HCT116 (cell line): ENCODE data around the gene IL36RN. TPM values are rescaled to one million over a fixed set of nuclear protein-coding genes. Genes with fewer than 3 reads are reported as not detected.

ENCODE experiments used
- ATAC-seq: fragments of 200-7000 bp; cut with Tn5 transposase; 2 replicates; pipeline ENCODE4 v1.9.1; 2020; ENCODE audit warnings: mild to moderate bottlenecking, moderate library complexity
- BruUV-seq: library from RNA; stranded (reverse); fragments of 400-500 nt; replicated peaks from 2 replicates; lab custom pipeline; 2021; lab: Mats Ljungman, UMichigan
- CTCF ChIA-PET: fragments of 300-600 bp; sonication (Branson Sonifier 250); formaldehyde crosslinking; loops from one replicate; lab custom pipeline; 2021; ENCODE audit warnings: antibody characterized with exemption; lab: Charles Lee
- POLR2A ChIA-PET: fragments of 300-600, 350-600 bp; sonication (Branson Sonifier 250); formaldehyde crosslinking; loops from one replicate; lab custom pipeline; 2021; ENCODE audit warnings: antibody characterized with exemption; lab: Charles Lee
- RAD21 ChIA-PET, 2 experiments: fragments of 300-600 bp; sonication (Branson Sonifier 250); formaldehyde crosslinking; loops; one replicate each; lab custom pipeline; 2023; ENCODE audit warnings: low total read pairs in 2 of 2; ENCODE audit not compliant: uncharacterized antibody in 2 of 2, unreplicated experiment in 2 of 2, low non-redundant PET in 1 of 2; lab: Charles Lee
- DNase-seq: peaks from one replicate; pipeline ENCODE4 v3.0.0-alpha.2; 2010; ENCODE audit warnings: low read depth, low spot score
- H2AFZ ChIP-seq: fragments of 200-600 bp; shearing (Covaris generic), sonication (generic); 2 replicates; pipeline ENCODE4 v1.6.1; 2017; ENCODE audit warnings: low read depth, mixed run types, mixed read lengths, antibody characterized with exemption, low read length; ENCODE audit not compliant: poor library complexity, severe bottlenecking
- H3K27ac ChIP-seq: 2 replicates; pipeline ENCODE4 v1.5.1; 2012; ENCODE audit warnings: low read depth, low read length
- H3K27me3 ChIP-seq: fragments of 200-600 bp; sonication (generic); 2 replicates; pipeline ENCODE4 v1.6.1; 2016; ENCODE audit warnings: mixed run types, low read length, mixed read lengths; ENCODE audit not compliant: insufficient read depth
- H3K36me3 ChIP-seq, 2 experiments: fragments of 200-500 bp in 1 of 2; fragments of 200-600 bp in 1 of 2; sonication (Bioruptor generic) in 1 of 2; sonication (generic) in 1 of 2; 2 replicates each; pipeline versions ENCODE4 v1.5.1 to v1.6.1; 2014 to 2016; ENCODE audit warnings: low read length in 2 of 2, inconsistent platforms in 1 of 2, mixed read lengths in 1 of 2, mixed run types in 1 of 2; ENCODE audit not compliant: insufficient read depth in 2 of 2, control insufficient read depth in 1 of 2
- H3K4me1 ChIP-seq, 2 experiments: fragments of 200-600 bp in 1 of 2; sonication (generic) in 1 of 2; 2 replicates each; pipeline versions ENCODE4 v1.5.1 to v1.6.1; 2012 to 2017; ENCODE audit warnings: low read length in 2 of 2, inconsistent platforms in 1 of 2, mild to moderate bottlenecking in 1 of 2, mixed read lengths in 1 of 2, mixed run types in 1 of 2, moderate library complexity in 1 of 2; ENCODE audit not compliant: insufficient read depth in 2 of 2, control insufficient read depth in 1 of 2
- H3K4me2 ChIP-seq: fragments of 200-600 bp; sonication (generic); 2 replicates; pipeline ENCODE4 v1.6.1; 2017; ENCODE audit warnings: mixed run types, low read length, mixed read lengths
- H3K4me3 ChIP-seq, 2 experiments: fragments of 200-600 bp in 1 of 2; sonication (generic) in 1 of 2; replicated peaks in 1 of 2; 2 replicates each; pipeline ENCODE4 v1.5.1; 2011 to 2016; ENCODE audit warnings: low read length in 2 of 2, control low read depth in 1 of 2, low read depth in 1 of 2, mild to moderate bottlenecking in 1 of 2, mixed read lengths in 1 of 2, mixed run types in 1 of 2
- H3K79me2 ChIP-seq: fragments of 200-600 bp; sonication (generic); 2 replicates; pipeline ENCODE4 v1.6.1; 2017; ENCODE audit warnings: mild to moderate bottlenecking, mixed run types, low read length, moderate library complexity, mixed read lengths; ENCODE audit not compliant: insufficient read depth
- H3K9ac ChIP-seq: fragments of 200-600 bp; sonication (generic); 2 replicates; pipeline ENCODE4 v1.6.1; 2016; ENCODE audit warnings: low read length, mixed read lengths
- H3K9me2 ChIP-seq: fragments of 200-600 bp; sonication (generic), shearing (Covaris generic); 2 replicates; pipeline ENCODE4 v1.6.1; 2017; ENCODE audit warnings: mixed run types, mild to moderate bottlenecking, moderate library complexity; ENCODE audit not compliant: insufficient read depth
- H3K9me3 ChIP-seq, 2 experiments: fragments of 200-500 bp in 1 of 2; fragments of 200-600 bp in 1 of 2; sonication (Bioruptor generic) in 1 of 2; sonication (generic) in 1 of 2; 2 replicates each; pipeline ENCODE4 v1.6.1; 2014 to 2017; ENCODE audit warnings: low read length in 2 of 2, mixed read lengths in 2 of 2, inconsistent platforms in 1 of 2, low read depth in 1 of 2, mild to moderate bottlenecking in 1 of 2, mixed run types in 1 of 2, moderate library complexity in 1 of 2; ENCODE audit not compliant: control insufficient read depth in 1 of 2, insufficient read depth in 1 of 2
- H4K20me1 ChIP-seq: fragments of 200-600 bp; sonication (generic), shearing (Covaris generic); 2 replicates; pipeline ENCODE4 v1.6.1; 2017; ENCODE audit warnings: mixed run types, mild to moderate bottlenecking, moderate library complexity; ENCODE audit not compliant: insufficient read depth
- CBX3 ChIP-seq: IDR thresholded peaks from 2 replicates; pipeline ENCODE4 v1.6.1; 2012; ENCODE audit warnings: low read depth
- EZH2 ChIP-seq: fragments of 200-600 bp; sonication (generic); IDR thresholded peaks from 2 replicates; pipeline ENCODE4 v1.6.1; 2017; ENCODE audit warnings: antibody characterized with exemption, mixed run types
- EZH2phosphoT487 ChIP-seq: fragments of 200-600 bp; IDR thresholded peaks from 2 replicates; pipeline ENCODE4 v1.6.1; 2018; ENCODE audit warnings: antibody characterized with exemption, borderline replicate concordance
- FOSL1 ChIP-seq: IDR thresholded peaks from 2 replicates; pipeline ENCODE4 v1.6.1; 2012; ENCODE audit warnings: low read depth
- JUND ChIP-seq: IDR thresholded peaks from 2 replicates; pipeline ENCODE4 v1.6.1; 2012
- POLR2AphosphoS5 ChIP-seq: IDR thresholded peaks from 2 replicates; pipeline ENCODE4 v1.6.1; 2011; ENCODE audit warnings: mild to moderate bottlenecking, low read depth, low read length, moderate library complexity
- SIN3A ChIP-seq: IDR thresholded peaks from 2 replicates; pipeline ENCODE4 v1.6.1; 2012; ENCODE audit warnings: low read depth
- SRF ChIP-seq: IDR thresholded peaks from 2 replicates; pipeline ENCODE4 v1.6.1; 2012; ENCODE audit warnings: low read depth
- TCF7L2 ChIP-seq: IDR thresholded peaks from 2 replicates; pipeline ENCODE4 v1.7.0; 2011; ENCODE audit warnings: borderline replicate concordance, inconsistent platforms; ENCODE audit not compliant: insufficient read depth, insufficient read length; ENCODE audit errors: extremely low read depth
- ZFX ChIP-seq: fragments of 450-650 bp; IDR thresholded peaks from 2 replicates; pipeline ENCODE4 v1.6.1; 2017
- intact Hi-C: fragments of 100-400 bp; cut with micrococcal nuclease; formaldehyde crosslinking; loops from 2 replicates; pipeline ENCODE4 v1.10.0; 2022
- total RNA-seq: library from RNA; stranded (reverse); gene quantifications from one replicate; pipeline ENCODE4 v1.2.1, GENCODE V29; 2021; ENCODE audit not compliant: unreplicated experiment
- TF ChIP-seq, protein P1 (sequence below): IDR thresholded peaks from 2 replicates; pipeline ENCODE4 v1.6.1; 2012; ENCODE audit warnings: low read depth
- TF ChIP-seq, protein P2 (sequence below): IDR thresholded peaks from 2 replicates; pipeline ENCODE4 v1.6.1; 2012
- TF ChIP-seq, protein P3 (sequence below): IDR thresholded peaks from 2 replicates; pipeline ENCODE4 v1.6.1; 2012

IL36RN gene
- total RNA-seq, 1 experiment from 2014 or later = not detected

DNA sequence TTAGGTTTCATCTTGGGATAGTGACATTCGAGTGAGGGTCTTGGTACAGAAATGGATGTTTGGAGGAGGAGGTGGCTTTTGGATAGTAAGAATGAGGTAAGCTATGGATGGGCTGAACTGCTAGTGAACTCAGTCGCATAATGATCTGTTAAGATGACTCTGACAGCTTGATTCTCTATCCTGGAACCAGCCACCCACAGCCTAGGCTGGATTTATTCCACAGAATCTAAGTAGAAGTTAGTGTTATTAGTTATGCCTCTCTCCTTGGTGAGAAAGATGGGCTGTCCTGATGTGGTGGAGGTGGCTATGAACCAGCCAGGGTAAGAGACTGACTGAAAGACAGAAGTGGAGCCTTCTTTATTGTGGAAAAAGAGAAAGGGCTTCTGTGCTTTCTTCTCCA lies 31.3 kb upstream of the IL36RN start:
- POLR2A ChIA-PET = no interaction called here
- Histone ChIP-seq H3K9me3 (no peaks in the 10 kb centered on the region), H3K36me3 (no peaks in the 10 kb centered on the region), H4K20me1 (no peaks in the 10 kb centered on the region), H3K27ac (no peak overlapping the region), H2AFZ (no peak overlapping the region), H3K9me2 (no peaks in the 10 kb centered on the region)
- TF ChIP-seq SRF (no peak), FOSL1 (no peak), SIN3A (no peak), EZH2 (no peak), ZFX (no peak), JUND (no peak)
- TF ChIP-seq, protein P1, sequence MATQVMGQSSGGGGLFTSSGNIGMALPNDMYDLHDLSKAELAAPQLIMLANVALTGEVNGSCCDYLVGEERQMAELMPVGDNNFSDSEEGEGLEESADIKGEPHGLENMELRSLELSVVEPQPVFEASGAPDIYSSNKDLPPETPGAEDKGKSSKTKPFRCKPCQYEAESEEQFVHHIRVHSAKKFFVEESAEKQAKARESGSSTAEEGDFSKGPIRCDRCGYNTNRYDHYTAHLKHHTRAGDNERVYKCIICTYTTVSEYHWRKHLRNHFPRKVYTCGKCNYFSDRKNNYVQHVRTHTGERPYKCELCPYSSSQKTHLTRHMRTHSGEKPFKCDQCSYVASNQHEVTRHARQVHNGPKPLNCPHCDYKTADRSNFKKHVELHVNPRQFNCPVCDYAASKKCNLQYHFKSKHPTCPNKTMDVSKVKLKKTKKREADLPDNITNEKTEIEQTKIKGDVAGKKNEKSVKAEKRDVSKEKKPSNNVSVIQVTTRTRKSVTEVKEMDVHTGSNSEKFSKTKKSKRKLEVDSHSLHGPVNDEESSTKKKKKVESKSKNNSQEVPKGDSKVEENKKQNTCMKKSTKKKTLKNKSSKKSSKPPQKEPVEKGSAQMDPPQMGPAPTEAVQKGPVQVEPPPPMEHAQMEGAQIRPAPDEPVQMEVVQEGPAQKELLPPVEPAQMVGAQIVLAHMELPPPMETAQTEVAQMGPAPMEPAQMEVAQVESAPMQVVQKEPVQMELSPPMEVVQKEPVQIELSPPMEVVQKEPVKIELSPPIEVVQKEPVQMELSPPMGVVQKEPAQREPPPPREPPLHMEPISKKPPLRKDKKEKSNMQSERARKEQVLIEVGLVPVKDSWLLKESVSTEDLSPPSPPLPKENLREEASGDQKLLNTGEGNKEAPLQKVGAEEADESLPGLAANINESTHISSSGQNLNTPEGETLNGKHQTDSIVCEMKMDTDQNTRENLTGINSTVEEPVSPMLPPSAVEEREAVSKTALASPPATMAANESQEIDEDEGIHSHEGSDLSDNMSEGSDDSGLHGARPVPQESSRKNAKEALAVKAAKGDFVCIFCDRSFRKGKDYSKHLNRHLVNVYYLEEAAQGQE = no peak
- TF ChIP-seq, all 23 proteins: peak for 0
- Histone ChIP-seq H3K4me2 (no peak overlapping the region), H3K79me2 (no peaks in the 10 kb centered on the region), H3K4me1 (no peaks in the 10 kb centered on the region), H3K9ac (no peak overlapping the region), H3K27me3 (peaks cover 91% of the 10 kb centered on the region), H3K4me3 (no peak overlapping the region)
- CTCF ChIA-PET = no interaction called here
- no TSS peak for BruUV-seq
- DNase-seq = no peak
- RAD21 ChIA-PET = no interaction called here
- intact Hi-C loops = no loop called here
- ATAC-seq = no peak

DNA sequence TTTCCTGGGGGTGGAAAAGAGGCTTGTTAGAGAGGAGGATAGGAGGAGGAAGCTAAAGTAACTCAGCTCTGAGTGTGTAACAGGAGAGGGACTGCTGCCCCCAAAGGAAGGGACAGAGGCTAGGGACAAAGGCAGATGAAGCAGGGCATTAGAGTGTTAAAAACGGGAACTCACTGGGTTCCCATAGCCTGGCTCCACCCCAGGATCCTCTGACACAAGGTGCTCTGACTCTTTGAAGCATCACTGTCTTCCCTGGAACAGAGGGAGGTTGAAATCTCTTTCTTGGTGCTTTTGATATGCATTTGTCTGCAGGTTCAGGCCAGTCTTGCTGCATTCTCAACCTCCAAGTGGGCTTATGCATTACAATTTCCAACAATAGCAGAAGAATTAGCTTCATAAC lies 30.9 kb upstream of the IL36RN start:
- no peaks in the 10 kb centered on the region for H3K4me1 ChIP-seq
- H4K20me1 ChIP-seq = no peaks in the 10 kb centered on the region
- RAD21 ChIA-PET = no interaction called here
- no TSS peak for BruUV-seq
- H3K27me3 ChIP-seq = peaks cover 87% of the 10 kb centered on the region
- CTCF ChIA-PET = no interaction called here
- H2AFZ ChIP-seq = no peak overlapping the region
- no peak overlapping the region for H3K27ac ChIP-seq
- POLR2A ChIA-PET = no interaction called here
- TF ChIP-seq TCF7L2 (no peak), EZH2phosphoT487 (no peak), CBX3 (no peak), SRF (no peak), POLR2AphosphoS5 (no peak), JUND (no peak)
- TF ChIP-seq, protein P2, sequence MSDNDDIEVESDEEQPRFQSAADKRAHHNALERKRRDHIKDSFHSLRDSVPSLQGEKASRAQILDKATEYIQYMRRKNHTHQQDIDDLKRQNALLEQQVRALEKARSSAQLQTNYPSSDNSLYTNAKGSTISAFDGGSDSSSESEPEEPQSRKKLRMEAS = no peak
- TF ChIP-seq, protein P3, sequence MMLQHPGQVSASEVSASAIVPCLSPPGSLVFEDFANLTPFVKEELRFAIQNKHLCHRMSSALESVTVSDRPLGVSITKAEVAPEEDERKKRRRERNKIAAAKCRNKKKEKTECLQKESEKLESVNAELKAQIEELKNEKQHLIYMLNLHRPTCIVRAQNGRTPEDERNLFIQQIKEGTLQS = no peak
- H3K4me3 ChIP-seq = no peak overlapping the region
- no peak for ATAC-seq
- H3K4me2 ChIP-seq = no peak overlapping the region
- intact Hi-C loops = no loop called here
- no peaks in the 10 kb centered on the region for H3K79me2 ChIP-seq
- H3K9me2 ChIP-seq = no peaks in the 10 kb centered on the region
- DNase-seq = no peak
- H3K36me3 ChIP-seq = no peaks in the 10 kb centered on the region
- H3K9me3 ChIP-seq = no peaks in the 10 kb centered on the region
- H3K9ac ChIP-seq = no peak overlapping the region
